CD14-positive monocyte (primary cell): Measurements from ENCODE around the gene MAGED4B. TPM values are rescaled to one million over a fixed set of nuclear protein-coding genes. Genes with fewer than 3 reads are reported as not detected.

Experiments used
- DNase-seq, 3 donors: peaks; one replicate each; pipeline ENCODE4 v3.0.0-alpha.2; 2011 to 2022
- H2AFZ ChIP-seq: 2 replicates; pipeline ENCODE4 v1.6.0; 2012; ENCODE audit warnings: mild to moderate bottlenecking, low read depth, low read length, inconsistent platforms; ENCODE audit not compliant: insufficient read depth, poor library complexity, severe bottlenecking
- H3K27ac ChIP-seq, 2 donors: 1 replicate in 1 of 2; 2 replicates in 1 of 2; pipeline ENCODE4 v1.5.1; 2012 to 2013; ENCODE audit warnings: low read length in 2 of 2, control low read depth in 1 of 2, inconsistent platforms in 1 of 2, low read depth in 1 of 2, mild to moderate bottlenecking in 1 of 2
- H3K27me3 ChIP-seq, 2 donors: one replicate each; pipeline versions ENCODE4 v1.6.0 to v1.6.1; 2011 to 2013; ENCODE audit warnings: low read length in 2 of 2; ENCODE audit not compliant: control insufficient read depth in 2 of 2, insufficient read depth in 2 of 2
- H3K36me3 ChIP-seq, 2 donors: replicated peaks in 1 of 2; 1 replicate in 1 of 2; 2 replicates in 1 of 2; pipeline versions ENCODE4 v1.5.1 to v1.6.1; 2012 to 2013; ENCODE audit warnings: low read length in 2 of 2, control low read depth in 1 of 2, inconsistent platforms in 1 of 2, mild to moderate bottlenecking in 1 of 2; ENCODE audit not compliant: insufficient read depth in 2 of 2, control insufficient read depth in 1 of 2
- H3K4me1 ChIP-seq, 2 donors: 1 replicate in 1 of 2; 2 replicates in 1 of 2; pipeline versions ENCODE4 v1.5.1 to v1.6.1; 2012 to 2013; ENCODE audit warnings: low read length in 2 of 2, control low read depth in 1 of 2, inconsistent platforms in 1 of 2, mild to moderate bottlenecking in 1 of 2, moderate library complexity in 1 of 2; ENCODE audit not compliant: insufficient read depth in 2 of 2, control insufficient read depth in 1 of 2
- H3K4me2 ChIP-seq: replicated peaks from 2 replicates; pipeline ENCODE3; 2012; ENCODE audit warnings: low read length, moderate library complexity, mild to moderate bottlenecking; ENCODE audit not compliant: poor library complexity, severe bottlenecking; ENCODE audit errors: extremely low read depth
- H3K4me3 ChIP-seq, 3 experiments: fragments of 200-600 bp in 1 of 3; sonication (generic) in 1 of 3; replicated peaks in 1 of 3; 1 replicate in 2 of 3; 2 replicates in 1 of 3; pipeline ENCODE4 v1.5.1; 2011 to 2013; ENCODE audit warnings: low read length in 3 of 3, mild to moderate bottlenecking in 3 of 3, control low read depth in 2 of 3, low read depth in 2 of 3, inconsistent platforms in 1 of 3, moderate library complexity in 1 of 3
- H3K79me2 ChIP-seq: 2 replicates; pipeline ENCODE4 v1.6.0; 2012; ENCODE audit warnings: mild to moderate bottlenecking, control low read depth, inconsistent platforms, low read length, moderate library complexity; ENCODE audit not compliant: insufficient read depth
- H3K9ac ChIP-seq: 2 replicates; pipeline ENCODE4 v1.6.0; 2017; ENCODE audit warnings: low read length, mild to moderate bottlenecking; ENCODE audit not compliant: insufficient read depth, poor library complexity, severe bottlenecking
- H3K9me3 ChIP-seq, 2 donors: replicated peaks in 1 of 2; 1 replicate in 1 of 2; 2 replicates in 1 of 2; pipeline versions ENCODE4 v1.5.1 to v1.6.1; 2012 to 2013; ENCODE audit warnings: low read length in 2 of 2, control low read depth in 1 of 2; ENCODE audit not compliant: control insufficient read depth in 1 of 2, insufficient read depth in 1 of 2
- H4K20me1 ChIP-seq: 2 replicates; pipeline ENCODE4 v1.6.0; 2012; ENCODE audit warnings: mild to moderate bottlenecking, low read length, control low read depth, moderate library complexity; ENCODE audit not compliant: insufficient read depth
- H3K27ac Mint-ChIP-seq, 7 donors: one replicate each; pipeline ENCODE4 v1.8.0; 2020; ENCODE audit warnings: mild to moderate bottlenecking in 7 of 7, mixed read lengths in 7 of 7, moderate library complexity in 6 of 7, inconsistent platforms in 2 of 7
- H3K27me3 Mint-ChIP-seq, 3 donors: one replicate each; pipeline ENCODE4 v1.8.0; 2021 to 2022; ENCODE audit warnings: low read depth in 3 of 3, mild to moderate bottlenecking in 3 of 3, mixed read lengths in 3 of 3, moderate library complexity in 3 of 3, inconsistent platforms in 1 of 3
- H3K36me3 Mint-ChIP-seq, 2 donors: one replicate each; pipeline ENCODE4 v1.8.0; 2020; ENCODE audit warnings: mixed read lengths in 2 of 2, inconsistent platforms in 1 of 2, mild to moderate bottlenecking in 1 of 2
- H3K4me1 Mint-ChIP-seq: one replicate; pipeline ENCODE4 v1.8.0; 2020; ENCODE audit warnings: mild to moderate bottlenecking, mixed read lengths
- H3K4me3 Mint-ChIP-seq, 2 donors: one replicate each; pipeline ENCODE4 v1.8.0; 2020; ENCODE audit warnings: mild to moderate bottlenecking in 2 of 2, mixed read lengths in 2 of 2, moderate library complexity in 1 of 2
- H3K9me3 Mint-ChIP-seq, 7 donors: one replicate each; pipeline ENCODE4 v1.8.0; 2020 to 2022; ENCODE audit warnings: mixed read lengths in 7 of 7, mild to moderate bottlenecking in 6 of 7, moderate library complexity in 6 of 7, inconsistent platforms in 2 of 7
- CTCF ChIP-seq: fragments of 200-600 bp; IDR thresholded peaks from one replicate; pipeline ENCODE4 v1.8.0; 2022; ENCODE audit warnings: antibody characterized with exemption, mild to moderate bottlenecking
- WGBS: methylation state at CpG from one replicate; pipeline ENCODE4 v1.1.5; 2013; ENCODE audit warnings: missing lambda C conversion rate; ENCODE audit not compliant: insufficient coverage; 5-methylcytosine and 5-hydroxymethylcytosine counted together
- intact Hi-C, 2 donors: fragments of 100-400 bp; cut with micrococcal nuclease; formaldehyde crosslinking; loops; one replicate each; pipeline versions ENCODE4 v1.15.0 to v1.15.1; 2023
- polyA plus RNA-seq, 3 donors: library from polyadenylated mRNA; depleted of rRNA in 1 of 3; unstranded in 2 of 3; stranded (reverse) in 1 of 3; fragments of 300-500 nt in 2 of 3; fragments of >200 nt in 1 of 3; fragmentation: Illumina TruSeq in 2 of 3; gene quantifications; 1 replicate in 2 of 3; 2 replicates in 1 of 3; pipeline ENCODE4 v1.2.3, GENCODE V29; 2012 to 2021
- small RNA-seq: library from RNA; depleted of rRNA; stranded (forward); fragments of <200 nt; gene quantifications from one replicate; pipeline ENCODE3, GENCODE V24; 2012; ENCODE audit warnings: low read depth; ENCODE audit not compliant: insufficient read length

The MAGED4B gene
- polyA plus RNA-seq, 3 donors: 0.04 TPM; not detected in 2

- no peak overlapping the region for H3K9ac ChIP-seq
- intact Hi-C loops: no loop called here
- no peak overlapping the region for H3K27ac ChIP-seq
- no peak overlapping the region for H3K4me3 Mint-ChIP-seq
- no peaks in the 10 kb centered on the region for H3K36me3 ChIP-seq
- peaks cover 0 to 5% (median 1%) of the 10 kb centered on the region in 7 donors for H3K9me3 Mint-ChIP-seq
- no peaks in the 10 kb centered on the region for H3K9me3 ChIP-seq
- H3K27ac Mint-ChIP-seq: no peak overlapping the region
- H3K79me2 ChIP-seq: no peaks in the 10 kb centered on the region
- no peak for TF ChIP-seq CTCF
- peaks cover 0 to 3% (median 2%) of the 10 kb centered on the region in 3 donors for H3K27me3 Mint-ChIP-seq
- H3K4me3 ChIP-seq: no peak overlapping the region
- no peak overlapping the region for H3K4me2 ChIP-seq
- no peaks in the 10 kb centered on the region for H3K4me1 Mint-ChIP-seq
- no peaks in the 10 kb centered on the region for H3K27me3 ChIP-seq
- no CpG with 5 or more reads among the region's 3 CpGs for WGBS
- no peak for DNase-seq
- no peak overlapping the region for H2AFZ ChIP-seq
- H3K4me1 ChIP-seq: no peaks in the 10 kb centered on the region
- H3K36me3 Mint-ChIP-seq: no peaks in the 10 kb centered on the region
- no peaks in the 10 kb centered on the region for H4K20me1 ChIP-seq
Measured at GRCh38 chrX:52015794-52016193, 53.2 kb downstream of the MAGED4B start.

Small RNA genes lying within 50 kb of the gene (small RNA-seq; reads per million reads assigned to genes)
- not detected for gene SNORA11E

Other genes with a start within 250 kb of the MAGED4B start
- 1 to 10 TPM; 3.2 to 7.3 (median 4.0) TPM for gene MAGED1, start 175.6 kb downstream of the MAGED4B start, polyA plus RNA-seq
- not detected for gene MAGED4, start 115.7 kb upstream of the MAGED4B start, polyA plus RNA-seq